ENCODE measurements around the gene IGFL2.
A peak's percentile ranks its signal among the peaks of the same experiment; 100 is the strongest.

IGFL2 gene

GRCh38 chr19:46196410-46197124, 48.5 kb downstream of the IGFL2 start:
- H3K79me1 ChIP-seq (ENCODE audit: low read length): peaks cover 10% of the 10 kb centered on the region
- no peak overlapping the region for H3K4me3 ChIP-seq (ENCODE audit: low read depth, low read length)
- no peak overlapping the region for H3K9ac ChIP-seq (ENCODE audit: low read length)
- no peak overlapping the region for H3K18ac ChIP-seq (ENCODE audit: low read length)
- no peaks in the 10 kb centered on the region for H3K27me3 ChIP-seq (ENCODE audit: insufficient read depth, low read length)
- no peak overlapping the region for H2AFZ ChIP-seq (ENCODE audit: insufficient read depth, low read length, poor library complexity)
- peak overlapping the region; percentile 19 for H2BK120ac ChIP-seq (ENCODE audit: insufficient read depth, low read length, poor library complexity)
- H3K79me2 ChIP-seq (ENCODE audit: control insufficient read depth, insufficient read depth, low read length, poor library complexity): no peaks in the 10 kb centered on the region
- H2AK5ac ChIP-seq (ENCODE audit: low read length): peak overlapping the region; percentile 32
- H3K4me1 ChIP-seq (ENCODE audit: control insufficient read depth in 1 of 2, insufficient read depth in 2 of 2, low read length in 2 of 2): peaks cover 7 to 12% of the 10 kb centered on the region in 2 experiments
- H3K23ac ChIP-seq (ENCODE audit: low read length): no peak overlapping the region
- H3K4me2 ChIP-seq (ENCODE audit: low read length): no peak overlapping the region
- no peak for DNase-seq
- no peaks in the 10 kb centered on the region for H3K36me3 ChIP-seq (ENCODE audit: control insufficient read depth in 1 of 2, insufficient read depth in 2 of 2, low read length in 2 of 2)
- H4K8ac ChIP-seq (ENCODE audit: low read depth, low read length): no peak overlapping the region
- H3K27ac ChIP-seq (ENCODE audit: low read depth, low read length): no peak overlapping the region
- H3K14ac ChIP-seq (ENCODE audit: low read length): no peak overlapping the region
- no peak overlapping the region for H4K12ac ChIP-seq (ENCODE audit: low read depth, low read length)
- H3K9me3 ChIP-seq (ENCODE audit: insufficient read depth, low read depth, low read length): peaks cover 2% of the 10 kb centered on the region
- no peak overlapping the region for H2BK5ac ChIP-seq (ENCODE audit: low read depth, low read length, poor library complexity)
- WGBS (ENCODE audit: extremely low coverage, insufficient coverage, insufficient read length): no CpG with 5 or more reads among the region's 8 CpGs
- peak overlapping the region; percentile 19 for H2BK12ac ChIP-seq (ENCODE audit: low read length)
- H3K4ac ChIP-seq (ENCODE audit: low read depth, low read length): no peak overlapping the region
- H4K91ac ChIP-seq (ENCODE audit: low read depth, low read length): peak overlapping the region; percentile 29

GRCh38 chr19:46197314-46198070, 49.5 kb downstream of the IGFL2 start:
- Histone ChIP-seq H3K9ac (ENCODE audit: low read length) (no peak overlapping the region), H3K23ac (ENCODE audit: low read length) (no peak overlapping the region), H3K9me3 (ENCODE audit: insufficient read depth, low read depth, low read length) (peaks cover 2% of the 10 kb centered on the region), H4K91ac (ENCODE audit: low read depth, low read length) (peak overlapping the region; percentile 29), H2BK120ac (ENCODE audit: insufficient read depth, low read length, poor library complexity) (no peak overlapping the region), H3K27ac (ENCODE audit: low read depth, low read length) (no peak overlapping the region), H2BK5ac (ENCODE audit: low read depth, low read length, poor library complexity) (no peak overlapping the region), H4K12ac (ENCODE audit: low read depth, low read length) (no peak overlapping the region), H3K4me3 (ENCODE audit: low read depth, low read length) (no peak overlapping the region), H3K79me2 (ENCODE audit: control insufficient read depth, insufficient read depth, low read length, poor library complexity) (no peaks in the 10 kb centered on the region), H4K8ac (ENCODE audit: low read depth, low read length) (no peak overlapping the region), H3K79me1 (ENCODE audit: low read length) (peaks cover 11% of the 10 kb centered on the region), H3K18ac (ENCODE audit: low read length) (no peak overlapping the region), H2AK5ac (ENCODE audit: low read length) (no peak overlapping the region), H2AFZ (ENCODE audit: insufficient read depth, low read length, poor library complexity) (no peak overlapping the region), H3K27me3 (ENCODE audit: insufficient read depth, low read length) (no peaks in the 10 kb centered on the region), H2BK12ac (ENCODE audit: low read length) (peak overlapping the region; percentile 6), H3K14ac (ENCODE audit: low read length) (no peak overlapping the region), H3K4me2 (ENCODE audit: low read length) (no peak overlapping the region), H3K36me3 (ENCODE audit: control insufficient read depth in 1 of 2, insufficient read depth in 2 of 2, low read length in 2 of 2) (no peaks in the 10 kb centered on the region), H3K4me1 (ENCODE audit: control insufficient read depth in 1 of 2, insufficient read depth in 2 of 2, low read length in 2 of 2) (peaks cover 7 to 12% of the 10 kb centered on the region in 2 experiments), H3K4ac (ENCODE audit: low read depth, low read length) (no peak overlapping the region)
- 100% methylated on average over 1 of the region's 4 CpGs for WGBS (ENCODE audit: extremely low coverage, insufficient coverage, insufficient read length)
- DNase-seq: no peak

- Histone ChIP-seq H2AFZ (ENCODE audit: insufficient read depth, low read length, poor library complexity) (no peak overlapping the region), H3K79me2 (ENCODE audit: control insufficient read depth, insufficient read depth, low read length, poor library complexity) (no peaks in the 10 kb centered on the region), H3K18ac (ENCODE audit: low read length) (no peak overlapping the region), H4K12ac (ENCODE audit: low read depth, low read length) (no peak overlapping the region), H3K4me3 (ENCODE audit: low read depth, low read length) (no peak overlapping the region), H4K91ac (ENCODE audit: low read depth, low read length) (peak overlapping the region; percentile 11), H2AK5ac (ENCODE audit: low read length) (no peak overlapping the region), H3K9ac (ENCODE audit: low read length) (no peak overlapping the region), H3K9me3 (ENCODE audit: insufficient read depth, low read depth, low read length) (peaks cover 2% of the 10 kb centered on the region), H3K23ac (ENCODE audit: low read length) (no peak overlapping the region), H3K36me3 (ENCODE audit: control insufficient read depth in 1 of 2, insufficient read depth in 2 of 2, low read length in 2 of 2) (no peaks in the 10 kb centered on the region), H2BK5ac (ENCODE audit: low read depth, low read length, poor library complexity) (no peak overlapping the region), H3K4me1 (ENCODE audit: control insufficient read depth in 1 of 2, insufficient read depth in 2 of 2, low read length in 2 of 2) (peaks cover 4 to 17% of the 10 kb centered on the region in 2 experiments), H3K27me3 (ENCODE audit: insufficient read depth, low read length) (no peaks in the 10 kb centered on the region), H3K27ac (ENCODE audit: low read depth, low read length) (no peak overlapping the region), H3K14ac (ENCODE audit: low read length) (no peak overlapping the region), H3K4ac (ENCODE audit: low read depth, low read length) (no peak overlapping the region), H4K8ac (ENCODE audit: low read depth, low read length) (no peak overlapping the region), H3K4me2 (ENCODE audit: low read length) (no peak overlapping the region), H2BK12ac (ENCODE audit: low read length) (peak overlapping the region; percentile 10), H2BK120ac (ENCODE audit: insufficient read depth, low read length, poor library complexity) (peak overlapping the region; percentile 13), H3K79me1 (ENCODE audit: low read length) (peaks cover 15% of the 10 kb centered on the region)
- WGBS (ENCODE audit: extremely low coverage, insufficient coverage, insufficient read length): no CpG with 5 or more reads among the region's 3 CpGs
- DNase-seq: no peak
These were observed 50.7 kb downstream of the IGFL2 start for GRCh38 chr19:46198756-46199155.

- no peak overlapping the region for H4K12ac ChIP-seq (ENCODE audit: low read depth, low read length)
- peaks cover 21% of the 10 kb centered on the region for H3K79me1 ChIP-seq (ENCODE audit: low read length)
- no peak overlapping the region for H3K27ac ChIP-seq (ENCODE audit: low read depth, low read length)
- peak overlapping the region; percentile 23 for H2BK5ac ChIP-seq (ENCODE audit: low read depth, low read length, poor library complexity)
- H2BK120ac ChIP-seq (ENCODE audit: insufficient read depth, low read length, poor library complexity): peak overlapping the region; percentile 41
- peak overlapping the region; percentile 33 for H3K14ac ChIP-seq (ENCODE audit: low read length)
- H3K4me3 ChIP-seq (ENCODE audit: low read depth, low read length): no peak overlapping the region
- H3K79me2 ChIP-seq (ENCODE audit: control insufficient read depth, insufficient read depth, low read length, poor library complexity): no peaks in the 10 kb centered on the region
- no peak overlapping the region for H2AFZ ChIP-seq (ENCODE audit: insufficient read depth, low read length, poor library complexity)
- no peak overlapping the region for H3K4ac ChIP-seq (ENCODE audit: low read depth, low read length)
- H3K27me3 ChIP-seq (ENCODE audit: insufficient read depth, low read length): no peaks in the 10 kb centered on the region
- no peaks in the 10 kb centered on the region for H3K36me3 ChIP-seq (ENCODE audit: control insufficient read depth in 1 of 2, insufficient read depth in 2 of 2, low read length in 2 of 2)
- no peak overlapping the region for H3K18ac ChIP-seq (ENCODE audit: low read length)
- peak overlapping the region; percentile 71 for H2BK12ac ChIP-seq (ENCODE audit: low read length)
- no peak overlapping the region for H3K4me2 ChIP-seq (ENCODE audit: low read length)
- H2AK5ac ChIP-seq (ENCODE audit: low read length): no peak overlapping the region
- no peak overlapping the region for H3K23ac ChIP-seq (ENCODE audit: low read length)
- no peak overlapping the region for H3K9ac ChIP-seq (ENCODE audit: low read length)
- H4K91ac ChIP-seq (ENCODE audit: low read depth, low read length): peak overlapping the region; percentile 36
- H3K4me1 ChIP-seq (ENCODE audit: control insufficient read depth in 1 of 2, insufficient read depth in 2 of 2, low read length in 2 of 2): peaks cover 3 to 22% of the 10 kb centered on the region in 2 experiments
- peak overlapping the region; percentile 30 for H4K8ac ChIP-seq (ENCODE audit: low read depth, low read length)
- peaks cover 10% of the 10 kb centered on the region for H3K9me3 ChIP-seq (ENCODE audit: insufficient read depth, low read depth, low read length)
- peak; percentile 88 to 93 for DNase-seq
- WGBS (ENCODE audit: extremely low coverage, insufficient coverage, insufficient read length): no CpG with 5 or more reads among the region's 16 CpGs
These were observed 53.6 kb downstream of the IGFL2 start for GRCh38 chr19:46201454-46202310.
